Measurements from ENCODE around the gene SLC7A5. TPM values are rescaled to one million over a fixed set of nuclear protein-coding genes. Genes with fewer than 3 reads are reported as not detected.
A peak's percentile ranks its signal among the peaks of the same experiment; 100 is the strongest.
"Not testable (repeated sequence)": the region's sequence is repeated elsewhere in the genome, so short reads cannot be mapped to it uniquely, and the experiment has no call there.

The SLC7A5 gene
- polyA plus RNA-seq, 1 donor, result 12.7 TPM

- no peak for DNase-seq
These were observed 8.6 kb downstream of the SLC7A5 start for GRCh38 chr16:87860553-87861299.

GRCh38 chr16:87858151-87858993 is 10.9 kb downstream of the SLC7A5 start:
- DNase-seq, result not testable (repeated sequence)

GRCh38 chr16:87856791-87857228 is 12.5 kb downstream of the SLC7A5 start:
- DNase-seq, result no peak

- no peak for DNase-seq
These were observed 13.2 kb downstream of the SLC7A5 start for GRCh38 chr16:87855852-87856715.

- DNase-seq, result no peak
These were observed 14.2 kb downstream of the SLC7A5 start for GRCh38 chr16:87854907-87855683.

- DNase-seq, result no peak
These were observed 15.0 kb downstream of the SLC7A5 start for GRCh38 chr16:87854053-87854906.

- peak; percentile 85 for DNase-seq
These were observed 15.8 kb downstream of the SLC7A5 start for GRCh38 chr16:87853411-87854052.

- DNase-seq, result no peak
These were observed 17.7 kb downstream of the SLC7A5 start for GRCh38 chr16:87851601-87852000.

GRCh38 chr16:87851141-87851587 is 18.1 kb downstream of the SLC7A5 start:
- DNase-seq, result no peak

- no peak for DNase-seq
These were observed 19.0 kb downstream of the SLC7A5 start for GRCh38 chr16:87850009-87851006.

GRCh38 chr16:87849419-87850008 is 19.8 kb downstream of the SLC7A5 start:
- no peak for DNase-seq

- no peak for DNase-seq
These were observed 20.5 kb downstream of the SLC7A5 start for GRCh38 chr16:87848676-87849345.

- no peak for DNase-seq
These were observed 21.3 kb downstream of the SLC7A5 start for GRCh38 chr16:87847785-87848675.

- no peak for DNase-seq
These were observed 21.9 kb downstream of the SLC7A5 start for GRCh38 chr16:87847467-87847784.

- no peak for DNase-seq
These were observed 22.4 kb downstream of the SLC7A5 start for GRCh38 chr16:87846705-87847466.

Measured in hindlimb muscle (tissue), 1 donor.